ENCODE results near the gene ZNF35.
"Not testable (repeated sequence)": the region's sequence is repeated elsewhere in the genome, so short reads cannot be mapped to it uniquely, and the experiment has no call there.

The ZNF35 gene

DNA sequence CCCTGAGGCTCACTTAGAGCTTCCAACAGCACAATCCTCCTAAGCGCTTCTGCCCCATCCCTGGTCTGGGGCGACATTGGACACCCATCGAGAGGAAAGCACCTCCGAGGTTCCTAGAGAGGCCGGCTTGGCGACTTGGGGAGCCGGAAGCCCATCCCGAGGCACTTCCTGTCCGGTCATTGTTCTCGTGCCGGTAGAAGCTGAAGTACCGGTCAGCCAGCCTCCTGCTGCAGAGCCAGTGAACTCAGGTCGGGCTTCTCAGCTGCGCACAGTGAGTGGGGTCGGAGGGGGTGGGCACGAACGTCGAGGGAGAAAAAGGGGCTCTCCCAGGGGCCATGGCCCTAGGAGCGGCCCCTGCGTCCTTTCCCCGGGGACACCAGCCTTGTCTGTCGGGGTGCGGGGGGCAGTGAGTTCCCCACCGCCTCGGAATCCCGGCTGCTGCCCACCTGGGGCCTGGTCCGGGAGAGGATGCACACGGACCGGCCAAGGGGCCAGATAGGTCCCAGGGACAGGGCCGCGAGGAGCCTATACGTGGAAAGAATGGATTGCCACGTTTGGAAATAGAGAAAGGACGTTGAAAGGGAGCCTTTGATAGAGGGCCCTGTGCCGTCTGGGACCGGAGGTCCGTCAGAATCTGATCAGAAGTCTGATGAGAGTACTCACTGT, at the start of gene ZNF35:
ZNF35 (plus strand) TSS at position 169 of the 666 bp plus-strand sequence. CDS start 2,336 bp downstream, outside the sequence.
- peak; percentile 26 for DNase-seq

DNA sequence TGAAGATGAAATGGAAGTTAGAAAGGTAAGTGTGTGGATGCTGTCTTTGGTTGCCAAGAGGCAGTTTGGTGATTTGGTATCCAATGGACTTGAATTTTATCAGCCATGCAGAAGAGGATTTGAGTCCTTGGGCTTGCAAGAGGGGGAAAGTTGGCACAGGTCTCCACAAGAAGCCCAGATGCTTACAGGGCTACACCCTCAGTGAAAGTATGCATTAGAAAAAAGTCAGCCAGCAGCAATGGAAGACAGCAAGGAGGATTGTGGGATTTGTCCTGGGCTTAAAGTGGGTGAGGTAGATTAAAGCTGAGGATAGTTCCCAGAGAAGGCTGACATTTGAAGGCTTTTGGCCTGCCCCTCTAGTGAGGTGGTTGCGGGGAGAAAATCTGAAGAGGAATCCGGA, 46.8 kb upstream of the ZNF35 start:
- DNase-seq = no peak

DNA sequence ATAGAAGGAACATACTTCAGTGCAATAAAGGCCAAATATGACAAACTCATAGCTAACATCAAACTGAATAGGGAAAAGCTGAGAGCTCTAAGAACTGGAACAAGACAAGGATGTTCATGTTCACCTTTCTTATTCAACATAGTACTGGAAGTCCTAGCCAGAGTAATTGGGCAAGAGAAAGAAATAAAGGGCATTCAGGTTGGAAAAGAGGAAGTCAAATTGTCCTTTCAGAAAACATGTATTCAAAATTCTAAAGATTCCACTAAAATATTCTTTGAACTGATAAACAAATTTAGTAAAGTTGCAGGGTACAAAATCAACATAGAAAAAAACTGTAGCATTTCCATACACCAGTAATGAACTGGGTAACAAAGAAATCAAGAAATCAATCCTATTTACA, 35.9 kb upstream of the ZNF35 start:
- DNase-seq = no peak

DNA sequence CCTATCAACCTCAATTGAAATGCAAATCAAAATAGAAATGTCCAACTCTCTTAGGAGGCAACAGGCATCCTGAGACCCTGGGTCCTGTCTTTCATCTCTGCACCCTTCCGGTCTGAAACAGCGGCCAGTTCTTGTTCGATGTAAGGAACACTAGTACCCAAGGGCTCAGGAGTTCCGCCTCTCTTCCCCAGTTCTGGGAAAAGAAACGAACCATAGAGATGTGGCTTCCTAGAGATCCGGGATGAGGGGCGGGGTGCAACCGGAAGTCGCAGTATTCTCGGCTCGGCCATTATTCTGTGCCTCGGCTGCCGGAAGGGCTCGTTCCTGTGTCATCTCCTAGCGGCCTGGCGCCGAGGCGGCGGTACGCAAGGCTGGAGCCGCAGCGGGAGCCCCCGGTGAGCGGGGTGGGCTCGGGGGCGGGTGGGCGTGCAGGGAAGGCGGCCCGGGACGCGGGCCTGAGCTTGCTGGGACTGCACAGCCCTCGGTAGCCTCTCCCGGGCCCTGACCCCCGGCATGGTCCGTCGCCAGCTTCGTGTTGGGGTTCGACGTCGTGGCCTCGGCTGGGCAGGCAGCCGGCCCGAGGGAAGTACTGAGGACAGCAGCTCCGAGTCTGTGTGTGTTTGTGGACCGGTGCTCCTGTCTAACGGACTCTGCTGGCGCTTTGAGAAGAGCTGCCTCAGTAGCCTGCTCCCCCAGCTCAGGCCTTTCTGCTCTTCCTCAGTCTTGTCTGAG, 23.6 kb upstream of the ZNF35 start, which contains the start of gene ZNF197:
ZNF197 (plus strand) TSS at position 288 of the 732 bp plus-strand sequence. CDS start 4,119 bp downstream, outside the sequence.
- peak; percentile 16 for DNase-seq

DNA sequence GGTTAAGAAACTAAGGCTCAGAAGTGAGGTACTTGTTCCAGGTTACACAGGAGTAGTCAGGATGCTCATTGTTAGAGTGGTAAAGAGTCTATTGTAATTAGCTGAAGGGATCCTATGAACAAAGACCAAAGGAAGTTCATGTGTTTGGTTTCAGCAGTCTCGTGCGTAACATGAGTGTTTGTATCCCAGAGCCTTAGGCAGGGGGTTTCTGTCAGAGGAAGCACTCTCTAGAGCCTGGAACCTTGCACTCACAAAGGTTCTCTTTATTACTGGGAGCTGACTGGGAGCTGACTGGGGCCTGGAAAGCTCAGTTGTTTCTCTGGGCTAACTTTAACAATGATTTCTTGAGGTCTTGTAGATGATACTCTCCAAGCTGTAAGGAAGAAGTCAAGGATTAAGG, 19.8 kb upstream of the ZNF35 start:
- no peak for DNase-seq

DNA sequence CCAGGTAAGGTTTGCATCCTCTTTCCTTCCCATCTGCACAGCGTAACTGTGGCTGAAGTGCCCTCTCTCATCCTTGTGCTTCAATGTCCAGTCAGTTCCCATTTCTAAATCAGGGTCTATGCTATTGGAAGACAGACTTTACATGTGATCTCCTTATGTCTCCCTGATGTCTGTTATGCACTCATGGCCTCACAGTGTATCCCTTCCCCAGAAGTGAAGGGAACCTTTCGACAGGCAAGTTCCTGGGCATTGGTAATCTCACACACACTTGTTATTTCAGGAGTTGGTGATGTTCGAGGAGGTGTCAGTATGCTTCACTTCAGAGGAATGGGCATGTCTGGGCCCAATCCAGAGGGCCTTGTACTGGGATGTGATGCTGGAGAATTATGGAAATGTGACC, 16.3 kb upstream of the ZNF35 start:
- no peak for DNase-seq

DNA sequence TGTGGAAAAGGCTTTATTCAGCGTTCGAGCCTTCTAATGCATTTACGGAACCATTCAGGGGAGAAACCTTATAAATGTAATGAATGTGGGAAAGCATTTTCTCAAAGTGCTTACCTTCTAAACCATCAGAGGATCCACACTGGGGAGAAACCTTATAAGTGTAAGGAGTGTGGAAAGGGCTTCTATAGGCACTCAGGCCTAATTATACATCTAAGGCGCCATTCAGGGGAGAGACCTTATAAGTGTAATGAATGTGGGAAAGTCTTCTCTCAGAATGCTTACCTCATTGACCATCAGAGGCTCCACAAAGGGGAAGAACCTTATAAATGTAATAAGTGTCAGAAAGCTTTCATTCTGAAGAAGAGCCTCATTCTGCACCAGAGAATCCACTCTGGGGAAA, 6.2 kb upstream of the ZNF35 start:
- DNase-seq = no peak

DNA sequence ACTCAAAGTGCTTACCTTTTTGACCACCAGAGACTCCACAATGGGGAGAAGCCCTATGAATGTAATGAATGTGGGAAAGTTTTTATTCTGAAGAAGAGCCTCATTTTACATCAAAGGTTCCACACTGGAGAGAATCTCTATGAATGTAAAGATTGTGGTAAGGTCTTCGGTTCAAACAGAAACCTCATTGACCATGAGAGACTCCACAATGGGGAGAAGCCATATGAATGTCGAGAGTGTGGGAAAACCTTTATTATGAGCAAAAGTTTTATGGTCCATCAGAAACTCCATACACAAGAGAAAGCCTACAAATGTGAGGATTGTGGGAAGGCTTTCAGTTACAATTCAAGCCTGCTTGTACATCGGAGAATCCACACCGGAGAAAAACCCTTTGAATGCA, 5.5 kb upstream of the ZNF35 start:
- DNase-seq = no peak

DNA sequence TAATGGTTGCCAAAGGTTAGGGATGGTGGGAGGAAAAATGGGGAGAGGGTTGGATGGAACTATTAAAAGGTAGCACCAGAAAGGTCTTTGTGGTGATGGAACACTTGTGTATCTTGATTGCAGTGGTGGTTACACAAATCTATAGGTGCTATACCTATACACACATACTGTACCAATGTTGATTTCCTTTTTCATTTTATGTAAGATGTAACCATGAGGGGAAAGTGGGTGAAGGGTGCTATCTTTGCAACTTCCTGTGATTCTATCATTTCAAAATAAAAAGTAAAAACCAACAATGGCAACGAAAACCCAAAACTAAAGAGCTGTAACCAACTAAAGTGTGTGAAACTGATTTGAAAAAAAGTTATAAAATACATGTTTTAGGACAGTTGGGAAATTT, 761 bp upstream of the ZNF35 start:
- DNase-seq = no peak

DNA sequence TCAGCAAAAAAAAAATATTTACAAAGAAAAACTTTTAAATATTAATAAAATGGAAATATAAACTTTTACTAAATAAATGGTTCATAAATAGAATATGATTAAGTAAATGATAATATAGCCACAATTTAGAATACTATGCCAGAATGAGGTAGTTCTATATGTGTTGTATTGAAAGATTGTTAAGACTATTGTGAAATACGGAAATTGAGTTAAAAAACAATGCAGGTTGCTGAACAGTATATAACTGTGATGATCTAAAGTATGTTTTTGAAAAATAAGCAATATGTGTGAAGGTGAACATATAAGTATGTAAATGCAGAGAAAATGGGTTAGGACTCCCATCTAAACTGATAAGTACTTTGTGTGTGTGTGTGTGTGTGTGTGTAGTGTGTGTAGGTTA, 1.2 kb downstream of the ZNF35 start:
- DNase-seq = no peak

DNA sequence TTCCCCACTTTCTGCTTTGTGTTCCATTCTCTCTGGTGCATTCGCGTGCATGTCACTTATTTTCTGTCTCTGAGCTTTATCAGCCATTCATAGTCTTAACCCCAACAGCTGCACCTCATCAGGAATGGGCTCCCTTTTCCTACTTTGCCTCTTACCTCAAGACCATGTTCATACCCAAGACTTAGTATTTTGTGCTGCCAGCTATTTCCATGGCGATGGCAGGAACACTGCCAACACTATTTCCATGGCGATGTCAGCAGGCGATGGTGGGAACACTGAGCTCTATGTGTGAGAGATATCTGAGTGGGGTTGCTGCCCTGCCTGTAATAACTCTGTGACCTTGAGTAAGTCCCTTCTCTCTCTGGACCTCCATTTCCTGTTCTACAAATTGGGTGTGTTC, 5.5 kb downstream of the ZNF35 start:
- DNase-seq = no peak

DNA sequence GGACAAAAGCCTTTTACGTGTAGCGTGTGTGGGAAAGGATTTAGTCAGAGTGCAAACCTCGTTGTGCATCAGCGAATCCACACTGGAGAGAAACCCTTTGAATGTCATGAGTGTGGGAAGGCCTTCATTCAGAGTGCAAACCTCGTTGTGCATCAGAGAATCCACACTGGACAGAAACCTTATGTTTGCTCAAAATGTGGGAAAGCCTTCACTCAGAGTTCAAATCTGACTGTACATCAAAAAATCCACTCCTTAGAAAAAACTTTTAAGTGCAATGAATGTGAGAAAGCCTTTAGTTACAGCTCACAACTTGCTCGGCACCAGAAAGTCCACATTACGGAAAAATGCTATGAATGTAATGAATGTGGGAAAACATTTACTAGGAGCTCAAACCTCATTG, 10.5 kb downstream of the ZNF35 start:
- DNase-seq = no peak

DNA sequence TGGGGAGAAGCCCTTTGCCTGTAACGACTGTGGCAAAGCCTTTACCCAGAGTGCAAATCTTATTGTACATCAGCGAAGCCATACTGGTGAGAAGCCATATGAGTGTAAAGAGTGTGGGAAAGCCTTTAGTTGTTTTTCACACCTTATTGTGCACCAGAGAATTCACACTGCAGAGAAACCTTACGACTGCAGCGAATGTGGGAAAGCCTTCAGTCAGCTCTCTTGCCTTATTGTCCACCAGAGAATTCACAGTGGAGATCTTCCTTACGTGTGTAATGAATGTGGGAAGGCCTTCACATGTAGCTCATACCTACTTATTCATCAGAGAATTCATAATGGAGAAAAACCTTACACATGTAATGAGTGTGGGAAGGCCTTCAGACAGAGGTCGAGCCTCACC, 10.9 kb downstream of the ZNF35 start:
- DNase-seq = no peak

DNA sequence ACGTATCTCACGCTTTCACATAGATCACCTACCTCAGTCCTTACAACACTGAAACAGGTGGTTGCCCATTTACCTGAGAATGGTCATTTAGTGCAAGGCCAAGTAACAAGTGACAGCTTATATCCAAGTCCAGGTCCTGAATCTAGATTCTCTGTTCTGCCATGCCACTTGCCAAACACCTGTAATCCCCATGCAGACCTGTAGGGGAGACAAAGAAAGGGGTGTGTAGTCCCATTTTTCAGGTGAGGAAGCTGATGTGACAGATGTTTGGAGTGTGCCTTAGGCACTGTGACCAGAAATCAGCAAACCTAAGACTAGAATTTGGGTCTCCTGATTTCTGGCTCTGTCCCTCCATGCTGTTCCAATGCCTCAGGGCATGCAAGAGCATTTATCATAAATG, 12.7 kb downstream of the ZNF35 start:
- DNase-seq = no peak

DNA sequence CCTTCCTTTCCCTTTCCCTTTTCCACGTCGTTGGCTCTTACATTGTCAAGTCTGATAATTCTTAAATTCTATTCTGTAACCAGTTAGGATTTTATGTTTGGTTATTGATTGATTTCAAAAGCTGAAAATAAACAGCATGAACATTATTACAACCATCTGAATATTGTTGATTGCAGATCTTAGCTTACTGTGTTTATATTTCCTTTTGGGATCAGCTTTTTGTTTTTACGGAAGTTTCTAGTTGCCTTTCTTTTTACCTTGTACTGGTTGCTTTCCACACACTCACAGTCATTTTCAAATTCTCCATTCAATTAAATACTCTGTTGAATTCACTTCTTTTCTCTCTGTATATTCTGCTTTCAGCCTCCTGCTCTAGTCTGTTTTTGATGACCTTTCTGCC, 16.6 kb downstream of the ZNF35 start:
- DNase-seq = no peak

DNA sequence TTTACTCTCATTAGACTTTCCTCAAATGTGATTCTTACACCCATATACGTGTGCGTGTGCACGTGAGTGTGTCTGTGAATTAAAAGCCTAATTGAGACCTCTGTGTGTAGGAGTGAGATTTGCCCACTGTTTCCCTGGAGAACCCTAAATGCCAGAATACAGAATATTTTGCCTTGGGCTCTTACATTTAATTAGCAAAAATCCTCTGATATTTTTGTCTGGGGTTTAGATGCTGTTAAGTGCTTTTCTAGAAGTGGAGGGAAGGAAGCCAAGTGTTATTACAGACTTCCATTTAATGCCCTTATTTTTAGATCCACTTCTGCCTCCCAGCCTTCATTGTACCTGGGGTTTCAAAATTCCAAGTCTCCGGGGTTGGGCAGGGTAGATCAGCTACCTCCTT, 17.8 kb downstream of the ZNF35 start:
- no peak for DNase-seq

DNA sequence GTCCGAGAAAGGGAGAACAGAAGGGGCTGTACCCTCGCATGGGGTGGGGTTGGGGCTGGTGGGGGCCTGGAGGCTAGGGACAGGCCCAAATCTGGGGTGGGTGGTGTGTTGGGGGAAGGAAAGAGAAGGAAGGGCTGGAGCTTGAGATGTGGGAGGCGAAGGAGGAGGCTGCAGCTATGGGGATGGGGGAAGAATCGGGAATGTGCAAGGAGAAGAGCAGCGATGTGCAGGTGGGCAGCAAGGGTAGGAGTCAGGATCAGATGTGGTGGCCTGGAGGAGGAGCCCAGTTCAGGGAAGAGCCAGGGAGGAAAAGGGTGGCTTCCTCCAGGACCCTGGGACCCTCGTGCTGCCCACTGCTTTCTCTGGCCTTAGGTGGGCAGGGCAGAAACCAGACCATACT, 21.2 kb downstream of the ZNF35 start:
- no peak for DNase-seq

DNA sequence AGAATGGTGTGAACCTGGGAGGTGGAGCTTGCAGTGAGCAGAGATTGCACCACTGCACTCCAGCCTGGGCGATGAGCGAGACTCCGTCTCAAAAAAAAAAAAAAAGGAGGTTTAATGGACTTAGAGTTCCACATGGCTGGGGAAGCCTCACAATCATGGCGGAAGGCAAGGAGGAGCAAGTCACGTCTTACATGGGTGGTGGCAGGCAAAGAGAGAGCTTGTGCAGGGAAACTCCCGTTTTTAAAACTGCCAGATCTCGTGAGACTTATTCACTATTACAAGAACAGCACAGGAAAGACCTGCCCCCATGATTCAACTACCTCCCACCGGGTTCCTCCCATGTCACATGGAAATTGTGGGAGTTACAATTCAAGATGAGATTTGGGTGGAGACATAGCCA, 24.9 kb downstream of the ZNF35 start:
- DNase-seq = not testable (repeated sequence)

DNA sequence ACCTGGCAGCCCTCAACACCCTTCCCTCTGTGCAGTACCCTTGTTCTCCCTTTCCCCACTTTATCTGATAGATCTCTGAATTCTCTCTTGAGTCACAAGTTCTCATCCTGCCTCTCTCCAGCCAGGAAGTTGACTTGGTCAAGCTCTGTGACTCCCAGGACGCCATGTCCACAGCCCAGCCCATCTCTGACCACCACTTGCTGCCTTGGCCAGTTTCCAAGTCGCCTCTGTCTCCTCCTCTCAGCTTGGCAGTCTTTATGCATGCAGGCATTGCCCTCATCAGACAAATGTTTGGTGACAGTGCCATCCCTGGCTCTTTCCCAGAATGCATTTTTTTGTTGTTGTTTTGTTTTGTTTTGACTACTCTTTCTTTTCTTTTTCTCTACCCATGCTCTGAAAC, 25.7 kb downstream of the ZNF35 start:
- DNase-seq = no peak

DNA sequence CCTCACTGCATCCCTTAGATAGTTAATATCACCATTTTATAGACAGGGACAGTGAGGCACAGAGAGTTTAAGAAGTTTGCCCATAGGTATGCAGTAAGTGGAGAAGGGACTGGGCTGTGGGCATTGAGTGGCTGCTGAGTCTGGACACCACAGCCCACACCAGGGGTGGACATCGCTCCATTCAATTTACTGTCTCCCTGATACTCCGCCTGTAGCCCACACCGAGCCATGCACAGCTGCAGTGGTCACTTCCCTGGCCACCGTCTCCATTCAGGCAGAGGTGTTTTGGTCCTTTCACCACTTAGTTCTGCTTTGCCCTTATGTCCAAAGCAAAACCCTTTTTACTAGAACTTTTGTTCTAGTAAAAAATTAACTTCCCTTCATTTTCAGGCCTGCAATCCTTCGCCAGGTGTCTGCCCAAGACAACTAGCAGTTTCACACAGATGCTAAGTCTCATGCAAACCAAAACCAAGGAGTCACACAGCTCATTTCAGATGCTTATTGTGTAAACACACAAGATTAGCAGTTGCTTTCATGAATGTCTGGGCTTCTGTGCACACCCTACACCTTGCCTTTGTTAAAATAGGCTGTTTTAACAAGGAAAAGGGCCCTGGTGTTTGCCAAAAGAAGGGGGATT, 30.1 kb downstream of the ZNF35 start:
- no peak for DNase-seq

DNA sequence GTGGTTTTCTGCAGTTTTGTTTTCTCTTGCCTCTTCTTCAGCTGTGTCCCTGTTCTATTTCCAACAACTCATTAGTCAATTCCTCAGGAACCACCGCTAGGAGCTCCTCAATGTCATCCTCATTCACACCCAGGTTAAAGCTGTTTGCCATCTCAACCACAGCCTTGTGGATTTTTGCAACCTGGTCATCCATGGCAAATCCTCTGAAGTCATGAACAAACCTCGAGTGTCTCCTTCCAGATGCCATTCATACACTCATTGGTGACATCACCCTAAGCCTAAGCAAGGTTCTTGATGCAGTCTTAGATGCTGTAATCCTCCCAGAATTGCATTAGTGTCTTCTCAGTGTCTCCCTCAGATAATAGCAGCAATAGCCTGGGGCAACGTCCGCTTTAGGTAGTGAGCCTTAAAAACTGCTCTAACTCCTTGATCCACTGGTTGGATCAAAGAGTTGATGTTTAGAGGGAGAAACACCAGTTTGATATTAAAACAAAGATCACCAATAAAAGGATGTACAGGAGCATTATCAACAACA, 32.5 kb downstream of the ZNF35 start:
- DNase-seq = no peak

DNA sequence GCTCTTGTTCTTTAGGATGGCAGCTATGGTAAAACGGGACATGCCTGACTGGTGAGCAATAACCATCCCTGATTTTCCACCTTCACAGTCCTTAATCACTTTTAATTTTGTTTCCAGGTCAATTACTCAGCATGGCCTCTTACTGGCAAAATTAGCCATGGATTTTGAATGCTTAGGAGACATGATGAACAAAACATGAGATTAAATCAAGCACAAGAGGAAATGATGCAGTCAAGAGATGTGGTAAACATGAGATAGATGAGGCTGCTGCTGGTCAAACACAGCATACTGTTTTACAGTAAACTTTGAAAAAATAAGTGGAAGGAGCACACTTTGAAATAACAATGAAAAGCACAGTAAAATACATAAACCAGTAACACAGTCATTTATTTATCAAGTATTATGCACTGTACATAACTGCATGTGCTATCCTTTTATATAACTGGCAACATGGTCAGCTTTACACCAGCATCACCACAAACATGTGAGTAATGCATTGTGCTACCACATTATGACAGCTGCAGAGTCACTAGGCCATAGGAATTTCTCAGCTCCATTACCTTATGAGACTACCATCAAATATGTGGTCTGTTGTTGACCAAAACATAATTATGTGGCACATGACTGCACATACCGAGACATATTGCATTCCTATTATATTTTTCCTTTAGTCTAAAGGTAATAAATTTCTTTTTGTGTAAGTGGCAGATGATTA, 33.8 kb downstream of the ZNF35 start:
- DNase-seq = no peak

DNA sequence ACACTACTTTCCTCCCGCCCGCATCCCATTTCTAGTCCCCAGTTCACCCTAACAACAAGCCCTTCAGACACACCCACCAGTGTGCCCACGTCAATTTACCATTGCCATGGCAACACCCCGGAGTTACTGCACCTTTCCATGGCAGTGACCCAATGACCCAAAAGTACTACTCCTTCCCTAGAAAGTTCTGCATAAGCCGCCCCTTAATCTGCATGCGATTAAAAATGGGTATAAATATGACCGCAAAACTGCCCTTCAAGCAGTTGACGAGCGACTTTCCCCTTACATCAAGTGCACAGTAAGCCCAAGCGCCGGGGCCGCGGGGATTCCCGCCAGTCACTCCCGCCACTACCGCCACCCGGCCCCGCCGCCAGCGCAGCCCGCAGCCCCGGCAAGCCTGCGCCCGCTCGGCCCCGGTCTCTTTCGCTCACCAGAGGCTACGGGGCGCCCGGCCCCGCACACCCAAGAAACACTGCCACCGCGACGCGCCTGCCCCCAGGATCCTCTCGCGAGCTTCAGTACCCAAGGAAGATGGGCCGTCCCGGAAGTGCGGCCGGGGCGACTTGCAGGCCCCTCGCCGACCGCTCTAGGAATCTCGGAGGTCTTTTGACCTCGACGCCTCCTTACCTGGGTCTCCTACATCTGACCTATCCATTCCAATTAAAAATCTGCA, 36.7 kb downstream of the ZNF35 start:
- DNase-seq = peak; percentile 0
